Neuron (in vitro differentiated cells): ENCODE data around the gene CEBPB.
A peak's percentile ranks its signal among the peaks of the same experiment; 100 is the strongest.
"Not testable (repeated sequence)": the region's sequence is repeated elsewhere in the genome, so short reads cannot be mapped to it uniquely, and the experiment has no call there.

Experiments
- H2AFZ ChIP-seq: one replicate; pipeline ENCODE4 v1.6.1; 2013; ENCODE audit warnings: low read depth, mild to moderate bottlenecking, inconsistent platforms, low read length, moderate library complexity
- H3K27me3 ChIP-seq: one replicate; pipeline ENCODE4 v1.6.1; 2013; ENCODE audit warnings: low read length; ENCODE audit not compliant: insufficient read depth
- H3K36me3 ChIP-seq: one replicate; pipeline ENCODE4 v1.6.1; 2013; ENCODE audit warnings: low read length; ENCODE audit not compliant: insufficient read depth
- H3K4me1 ChIP-seq: one replicate; pipeline ENCODE4 v1.6.1; 2013; ENCODE audit warnings: low read length; ENCODE audit not compliant: insufficient read depth
- H3K4me3 ChIP-seq: 2 replicates; pipeline ENCODE4 v1.5.1; 2013; ENCODE audit warnings: mild to moderate bottlenecking, low read length, moderate library complexity
- H3K9me3 ChIP-seq: one replicate; pipeline ENCODE4 v1.6.1; 2013; ENCODE audit warnings: low read length

CEBPB gene

GRCh38 chr20:50153153-50153499, 37.5 kb upstream of the CEBPB start:
- Histone ChIP-seq H2AFZ (peak overlapping the region; percentile 41), H3K4me3 (peak overlapping the region; percentile 71), H3K36me3 (peaks cover 13% of the 10 kb centered on the region), H3K4me1 (peaks cover 20% of the 10 kb centered on the region), H3K27me3 (no peaks in the 10 kb centered on the region), H3K9me3 (no peaks in the 10 kb centered on the region)

GRCh38 chr20:50153500-50154377, 36.9 kb upstream of the CEBPB start, which contains the start of gene PEDS1:
PEDS1 (minus strand) TSS chr20:50153723; CDS start chr20:50153637, 86 bp downstream.
- Histone ChIP-seq H3K9me3 (no peaks in the 10 kb centered on the region), H3K4me1 (peaks cover 20% of the 10 kb centered on the region), H2AFZ (peak within 1 kb of the TSS; percentile 41), H3K4me3 (peak within 1 kb of the TSS; percentile 71), H3K27me3 (no peaks in the 10 kb centered on the region), H3K36me3 (peaks cover 8% of the 10 kb centered on the region)

DNA sequence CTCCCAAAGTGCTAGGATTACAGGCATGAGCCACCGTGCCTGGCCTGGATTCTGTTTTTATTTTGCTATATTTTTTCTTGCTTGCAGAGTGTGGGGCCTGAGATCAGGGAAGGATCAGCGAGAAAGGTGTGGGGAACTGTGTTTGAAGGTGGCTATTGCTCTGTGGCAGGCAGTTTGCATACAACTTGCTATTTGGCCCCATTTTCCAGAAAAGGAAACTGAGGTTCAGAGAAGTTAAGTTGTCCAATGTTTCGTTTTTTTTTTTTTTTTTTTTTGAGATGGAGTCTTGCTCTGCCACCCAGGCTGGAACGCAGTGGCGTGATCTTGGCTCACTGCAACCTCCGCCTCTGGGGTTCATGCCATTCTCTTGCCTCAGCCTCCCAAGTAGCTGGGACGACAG, 29.1 kb upstream of the CEBPB start:
- H2AFZ ChIP-seq, H3K27me3 ChIP-seq, H3K9me3 ChIP-seq, H3K4me3 ChIP-seq, H3K36me3 ChIP-seq: not testable (repeated sequence)
- H3K4me1 ChIP-seq = peaks cover 13% of the 10 kb centered on the region

DNA sequence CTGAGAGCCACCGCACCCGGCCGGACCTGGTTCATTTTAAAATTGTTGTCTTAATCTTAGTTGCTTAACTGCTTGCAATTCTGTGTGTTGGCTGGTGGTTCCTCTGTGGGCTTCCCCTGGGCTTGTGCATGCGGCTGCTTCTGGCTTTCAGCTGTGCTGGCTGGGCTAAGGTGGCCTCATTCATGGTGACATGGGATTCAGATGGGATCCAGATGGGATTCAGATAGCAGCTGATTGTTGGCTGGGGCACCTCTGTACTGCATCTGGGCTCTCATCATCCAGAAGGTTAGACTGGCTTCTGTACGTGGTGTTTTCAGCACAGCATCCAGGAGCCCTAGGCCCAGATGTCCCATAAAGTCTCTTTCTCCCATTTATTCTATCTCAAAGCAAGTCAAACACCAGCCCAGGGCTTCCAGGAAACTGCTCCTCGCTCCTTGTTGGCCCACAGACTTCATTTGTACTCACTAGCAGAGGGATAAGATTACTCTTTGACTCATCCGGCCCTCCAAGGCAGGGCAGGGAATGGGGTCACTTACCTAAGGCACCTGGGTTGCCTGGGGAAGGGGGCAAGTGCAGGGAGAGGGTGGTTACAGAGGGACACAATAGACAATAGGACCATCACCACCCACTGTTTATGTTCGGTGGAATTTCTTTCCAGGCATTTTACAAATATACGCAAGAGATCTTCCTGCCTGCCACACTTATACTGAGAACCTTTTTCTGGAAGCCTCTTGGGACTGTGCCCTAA, 26.9 kb upstream of the CEBPB start:
- H3K36me3 ChIP-seq = no peaks in the 10 kb centered on the region
- H3K4me3 ChIP-seq = no peak overlapping the region
- H3K9me3 ChIP-seq = no peaks in the 10 kb centered on the region
- H2AFZ ChIP-seq = no peak overlapping the region
- peaks cover 15% of the 10 kb centered on the region for H3K4me1 ChIP-seq
- no peaks in the 10 kb centered on the region for H3K27me3 ChIP-seq

DNA sequence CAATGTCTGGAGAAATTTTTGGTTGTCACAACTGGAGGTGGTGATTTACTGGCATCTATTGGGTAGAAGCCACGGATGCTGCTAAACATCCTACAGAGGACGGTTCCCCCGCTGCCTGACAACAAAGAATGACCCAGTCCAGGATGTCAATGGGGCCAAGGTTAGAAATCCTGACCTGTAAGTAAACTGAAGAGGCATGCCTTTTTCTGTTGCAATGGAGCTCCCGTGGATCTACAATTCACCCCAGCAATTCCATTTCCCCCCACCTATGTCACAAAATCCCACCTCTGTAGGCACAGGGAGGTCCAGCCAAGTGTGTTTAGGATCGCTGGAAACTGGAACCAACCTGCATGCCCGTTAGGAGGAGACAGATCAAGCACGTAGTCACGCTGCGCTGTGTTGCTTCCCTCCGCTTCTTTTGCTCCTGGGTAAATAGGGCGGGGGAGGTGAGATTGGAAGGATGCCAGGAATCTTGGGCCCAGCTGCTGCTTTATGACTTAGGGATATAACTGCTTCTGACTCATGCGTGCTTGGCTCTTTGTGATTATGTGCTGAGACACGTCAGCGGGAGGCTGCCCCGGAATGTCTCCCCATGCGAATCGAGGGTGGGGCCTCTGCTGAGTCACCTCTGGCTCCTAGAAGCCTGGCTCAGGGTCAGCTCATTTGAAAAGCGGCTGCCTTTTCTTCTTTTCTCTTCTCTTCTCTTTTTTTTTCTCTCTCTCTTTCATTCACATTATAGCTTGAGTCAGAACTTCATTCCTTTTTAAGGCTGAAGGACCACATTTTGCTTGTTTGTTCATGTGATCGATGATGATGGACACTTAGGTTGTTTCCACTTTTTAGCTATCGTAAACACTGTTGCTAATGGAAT, 24.7 kb upstream of the CEBPB start:
- Histone ChIP-seq H3K4me3 (peak overlapping the region; percentile 27), H3K36me3 (no peaks in the 10 kb centered on the region), H3K4me1 (peaks cover 15% of the 10 kb centered on the region), H2AFZ (peak overlapping the region; percentile 7), H3K27me3 (no peaks in the 10 kb centered on the region), H3K9me3 (no peaks in the 10 kb centered on the region)

DNA sequence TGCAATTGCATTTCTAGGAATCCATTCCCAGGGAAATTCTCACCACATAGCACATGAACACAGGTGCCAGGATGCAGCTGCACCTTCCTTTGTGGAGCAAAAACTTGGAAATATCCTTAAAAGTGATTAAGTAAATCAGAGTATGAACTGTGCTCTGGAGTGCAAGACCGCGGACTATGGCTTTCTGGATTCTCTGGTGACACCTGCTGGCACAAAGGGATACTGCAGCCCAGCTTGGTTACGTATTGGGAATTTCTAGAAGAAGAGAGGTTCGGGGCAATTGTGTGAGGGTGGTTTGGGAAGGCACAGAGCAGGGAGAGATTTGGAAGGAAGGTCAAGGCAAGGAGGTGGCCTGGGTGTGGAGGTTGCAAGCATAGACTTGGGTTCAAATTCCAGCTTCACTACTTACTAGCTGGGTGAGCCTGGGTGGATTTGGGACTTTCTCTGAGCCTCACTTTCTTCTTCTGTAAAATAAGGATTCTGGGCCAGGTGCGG, 21.3 kb upstream of the CEBPB start:
- Histone ChIP-seq H3K36me3 (no peaks in the 10 kb centered on the region), H3K4me3 (no peak overlapping the region), H3K27me3 (no peaks in the 10 kb centered on the region), H2AFZ (no peak overlapping the region), H3K9me3 (no peaks in the 10 kb centered on the region), H3K4me1 (peaks cover 24% of the 10 kb centered on the region)

GRCh38 chr20:50170549-50171220, 19.9 kb upstream of the CEBPB start:
- no peaks in the 10 kb centered on the region for H3K36me3 ChIP-seq
- peaks cover 20% of the 10 kb centered on the region for H3K4me1 ChIP-seq
- H3K4me3 ChIP-seq = no peak overlapping the region
- no peak overlapping the region for H2AFZ ChIP-seq
- H3K27me3 ChIP-seq = no peaks in the 10 kb centered on the region
- no peaks in the 10 kb centered on the region for H3K9me3 ChIP-seq

- H2AFZ ChIP-seq = peak overlapping the region; percentile 66
- H3K27me3 ChIP-seq = no peaks in the 10 kb centered on the region
- peaks cover 9% of the 10 kb centered on the region for H3K4me1 ChIP-seq
- peak overlapping the region; percentile 56 for H3K4me3 ChIP-seq
- H3K36me3 ChIP-seq = no peaks in the 10 kb centered on the region
- H3K9me3 ChIP-seq = no peaks in the 10 kb centered on the region
Observed at GRCh38 chr20:50172347-50173013, 18.1 kb upstream of the CEBPB start.

DNA sequence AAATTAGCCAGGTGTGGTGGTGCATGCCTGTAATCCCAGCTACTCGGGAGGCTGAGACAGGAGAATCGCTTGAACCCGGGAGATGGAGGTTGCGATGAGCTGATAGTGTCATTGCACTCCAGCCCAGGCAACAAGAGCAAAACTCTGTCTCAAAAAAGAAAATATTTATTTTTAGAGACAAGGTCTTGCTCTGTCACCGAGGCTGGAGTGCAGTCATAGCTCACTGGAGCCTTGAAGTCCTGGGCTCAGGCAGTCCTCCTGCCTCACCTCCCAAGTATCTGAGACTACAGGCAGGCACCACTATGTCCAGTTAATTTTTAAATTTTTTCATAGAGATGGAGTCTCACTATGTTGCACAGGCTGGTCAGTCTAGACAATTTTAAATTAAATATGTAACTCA, 16.2 kb upstream of the CEBPB start:
- no peak overlapping the region for H2AFZ ChIP-seq

GRCh38 chr20:50175938-50176933, 14.4 kb upstream of the CEBPB start:
- Histone ChIP-seq H3K36me3 (no peaks in the 10 kb centered on the region), H3K4me1 (peaks cover 9% of the 10 kb centered on the region), H3K4me3 (no peak overlapping the region), H2AFZ (no peak overlapping the region), H3K27me3 (no peaks in the 10 kb centered on the region), H3K9me3 (no peaks in the 10 kb centered on the region)

More for the DNA sequence above, 16.2 kb upstream of the CEBPB start:
- Histone ChIP-seq H3K4me1 (peaks cover 9% of the 10 kb centered on the region), H3K27me3 (no peaks in the 10 kb centered on the region), H3K4me3 (no peak overlapping the region), H3K36me3 (no peaks in the 10 kb centered on the region), H3K9me3 (no peaks in the 10 kb centered on the region)

GRCh38 chr20:50178672-50179071, 12.0 kb upstream of the CEBPB start:
- H3K9me3 ChIP-seq, H3K27me3 ChIP-seq, H3K4me1 ChIP-seq, H2AFZ ChIP-seq, H3K36me3 ChIP-seq, H3K4me3 ChIP-seq: not testable (repeated sequence)
